Erythroblast (primary cell): ENCODE measurements around the gene STT3A.

Source experiments
- GATA1 ChIP-seq: IDR thresholded peaks from 2 replicates; pipeline ENCODE4 v1.6.1; 2011; ENCODE audit warnings: low read depth, mild to moderate bottlenecking, control low read depth, low read length, moderate library complexity
- POLR2A ChIP-seq: IDR thresholded peaks from 2 replicates; pipeline ENCODE4 v1.6.1; 2011; ENCODE audit warnings: mild to moderate bottlenecking, low read length

GRCh38 chr11:125552927-125553326 lies 39.7 kb upstream of the STT3A start:
- TF ChIP-seq POLR2A: no peak
- no peak for TF ChIP-seq GATA1
